Lung microvascular endothelial cell (primary cell): ENCODE data around the gene GARNL3. TPM values are rescaled to one million over a fixed set of nuclear protein-coding genes. Genes with fewer than 3 reads are reported as not detected.

Experiments used
- DNase-seq, 2 donors: peaks; one replicate each; pipeline versions ENCODE4 v3.0.0 to v3.0.0-alpha.2; 2010; ENCODE audit warnings: low read depth in 2 of 2
- total RNA-seq: library from RNA; depleted of rRNA; stranded (reverse); fragments of >200 nt; gene quantifications from 2 replicates; pipeline ENCODE4 v1.2.1, GENCODE V29; 2014

GARNL3 gene
- total RNA-seq, 1 donor from 2014 or later: 2.6 TPM

DNA sequence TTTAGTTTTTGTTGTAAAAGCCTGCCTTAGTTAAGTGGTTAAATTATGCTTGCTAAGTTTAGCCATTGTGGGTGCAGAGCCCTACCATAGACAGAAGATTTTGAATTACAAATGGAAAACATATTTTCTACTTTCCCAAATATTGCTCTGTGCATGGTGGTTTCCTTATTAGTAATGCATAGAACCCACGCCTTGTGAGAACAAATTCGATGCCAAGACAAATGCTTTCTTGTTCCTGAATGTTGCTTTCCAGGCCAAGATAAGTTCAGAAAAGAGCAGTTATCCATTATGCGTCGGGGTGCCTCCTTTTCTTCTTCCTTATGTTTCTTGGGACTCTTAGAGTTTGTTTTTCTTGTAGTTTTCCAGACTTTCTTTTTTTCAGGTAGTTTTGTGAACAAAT, 31.0 kb upstream of the GARNL3 start:
- no peak for DNase-seq

GRCh38 chr9:127233989-127234388, 30.6 kb upstream of the GARNL3 start:
- DNase-seq: no peak

GRCh38 chr9:127237801-127238200, 26.8 kb upstream of the GARNL3 start:
- no peak for DNase-seq

GRCh38 chr9:127241354-127241753, 23.2 kb upstream of the GARNL3 start:
- no peak for DNase-seq

- peak; percentile 94 to 96 for DNase-seq
These were observed 19.7 kb upstream of the GARNL3 start for GRCh38 chr9:127244609-127245601.

- no peak for DNase-seq
These were observed 18.9 kb upstream of the GARNL3 start for GRCh38 chr9:127245637-127246164.

DNA sequence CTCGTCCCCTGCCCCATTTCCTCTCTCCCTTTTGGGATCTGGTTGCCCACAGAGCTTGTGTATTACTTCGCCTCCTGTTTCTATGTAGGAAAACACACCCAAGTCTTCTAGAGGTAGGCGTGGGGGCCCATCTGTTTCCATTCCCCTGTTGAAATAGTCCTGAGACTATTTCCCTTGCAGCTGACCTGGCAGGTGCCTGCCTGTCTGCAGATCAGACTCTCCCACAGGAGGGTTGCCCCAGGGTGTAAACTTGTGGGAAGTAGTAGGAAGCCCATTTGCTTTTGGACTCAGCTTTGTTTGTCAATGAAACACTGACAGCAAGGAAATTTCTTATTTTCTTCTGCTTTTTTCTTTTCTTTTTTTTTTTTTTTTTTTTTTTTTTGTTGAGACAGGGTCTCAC, 16.3 kb upstream of the GARNL3 start:
- DNase-seq: no peak

GRCh38 chr9:127249877-127250276, 14.7 kb upstream of the GARNL3 start:
- DNase-seq: no peak

DNA sequence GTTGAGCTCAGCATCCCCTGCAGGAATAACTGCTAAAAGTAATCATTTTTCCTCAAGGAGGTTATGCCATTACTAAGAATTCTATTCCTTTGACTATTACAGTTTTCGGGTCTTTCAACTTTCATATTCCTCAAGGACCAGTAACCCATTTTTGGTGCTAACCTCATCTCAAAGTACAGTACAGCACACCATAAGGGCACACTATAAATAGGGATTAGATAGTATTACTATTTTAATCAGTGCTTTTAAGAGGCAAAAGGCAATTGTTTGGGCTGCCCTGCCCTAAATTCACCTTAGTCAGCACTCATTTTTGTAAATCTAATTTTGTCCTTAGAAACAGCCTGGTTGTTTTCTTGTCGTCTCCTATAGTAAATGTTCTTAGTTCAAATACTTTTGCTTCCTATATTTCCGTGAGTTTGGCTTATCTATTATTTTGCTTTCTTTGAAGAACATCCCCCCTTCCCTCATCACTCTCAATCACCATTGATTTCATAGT, 13.6 kb upstream of the GARNL3 start:
- DNase-seq: no peak

GRCh38 chr9:127252410-127253318, 11.9 kb upstream of the GARNL3 start:
- DNase-seq: no peak

- DNase-seq: no peak
These were observed 11.1 kb upstream of the GARNL3 start for GRCh38 chr9:127253446-127253845.

GRCh38 chr9:127255692-127256091, 8.9 kb upstream of the GARNL3 start:
- DNase-seq: no peak

GRCh38 chr9:127256324-127256723, 8.2 kb upstream of the GARNL3 start:
- DNase-seq: no peak

- DNase-seq: no peak
These were observed 5.7 kb upstream of the GARNL3 start for GRCh38 chr9:127258606-127259471.

DNA sequence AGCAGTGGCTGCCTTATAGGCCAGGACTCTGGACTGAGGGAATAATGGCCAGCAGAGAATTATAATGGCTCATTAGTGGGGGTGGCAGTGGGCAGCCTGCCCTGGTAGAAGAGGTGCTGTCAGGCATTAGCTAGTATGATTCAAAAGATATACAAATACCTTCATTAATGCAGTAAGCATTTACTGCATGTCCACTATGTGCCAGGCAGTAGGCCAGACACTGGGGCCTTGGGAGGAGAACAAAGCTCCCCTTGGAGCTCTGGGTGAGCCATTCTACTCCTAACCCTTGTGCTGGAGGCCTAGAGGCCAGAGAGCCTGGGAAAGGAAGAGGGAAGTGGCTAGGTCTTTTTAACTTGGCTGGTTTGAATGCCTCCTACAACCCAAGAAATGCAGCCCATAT, 2.0 kb upstream of the GARNL3 start:
- no peak for DNase-seq

DNA sequence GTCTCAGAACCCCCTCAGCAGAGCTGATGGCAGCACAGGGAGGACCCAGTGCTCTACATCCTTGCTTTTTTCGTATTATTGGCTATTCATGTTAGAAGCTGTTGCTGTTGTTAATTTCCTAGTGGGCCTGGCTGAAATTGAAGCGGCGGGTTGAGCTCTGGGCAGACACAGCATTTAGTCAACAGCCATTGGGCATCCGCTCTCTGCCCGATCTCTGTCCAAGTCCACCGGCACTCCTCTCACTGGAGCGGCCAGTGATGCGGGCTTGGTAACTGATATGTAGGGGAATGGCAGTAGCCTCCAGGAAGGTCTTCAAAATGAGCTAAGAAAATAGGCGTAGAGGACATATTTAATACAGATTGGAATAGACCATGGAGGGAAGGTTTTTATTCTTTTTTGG, 1.3 kb upstream of the GARNL3 start:
- no peak for DNase-seq

GRCh38 chr9:127263664-127264063, 910 bp upstream of the GARNL3 start:
- DNase-seq: no peak

DNA sequence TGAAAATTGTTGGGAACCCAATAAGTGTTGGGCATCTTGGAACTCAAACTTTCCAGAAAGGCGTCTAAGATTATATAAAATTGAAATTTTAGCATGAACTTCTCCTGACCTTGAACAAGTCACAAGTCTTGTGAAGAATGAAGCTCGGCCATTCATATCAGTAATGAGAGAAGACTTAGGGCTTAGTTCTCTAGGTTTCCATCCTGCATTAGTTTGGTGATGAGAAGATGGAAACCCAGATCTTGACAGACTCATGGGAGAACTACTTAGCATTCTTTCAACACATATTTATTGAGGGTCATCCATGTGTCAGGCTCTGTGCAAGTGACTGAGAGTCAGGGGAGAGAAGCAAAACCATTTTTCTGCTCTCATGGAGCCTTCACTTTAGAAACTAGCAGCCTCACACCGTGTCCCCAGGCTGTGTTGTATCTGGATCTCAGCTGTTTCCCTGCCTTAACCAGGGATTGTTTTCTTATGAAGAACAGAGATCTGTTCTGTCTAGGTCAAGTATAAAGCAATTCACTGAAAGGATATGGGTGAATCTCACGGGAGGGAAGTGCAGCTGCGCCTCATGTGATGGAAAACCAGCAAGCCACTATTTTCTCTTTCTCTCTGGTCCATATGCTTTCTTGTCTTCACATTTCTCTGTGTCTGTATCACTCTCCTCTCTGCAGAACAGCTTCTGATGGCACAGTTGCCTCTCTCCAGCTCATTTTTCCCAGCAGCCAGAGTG, 3.4 kb downstream of the GARNL3 start:
- no peak for DNase-seq

GRCh38 chr9:127269449-127269848, 4.9 kb downstream of the GARNL3 start:
- DNase-seq: no peak

DNA sequence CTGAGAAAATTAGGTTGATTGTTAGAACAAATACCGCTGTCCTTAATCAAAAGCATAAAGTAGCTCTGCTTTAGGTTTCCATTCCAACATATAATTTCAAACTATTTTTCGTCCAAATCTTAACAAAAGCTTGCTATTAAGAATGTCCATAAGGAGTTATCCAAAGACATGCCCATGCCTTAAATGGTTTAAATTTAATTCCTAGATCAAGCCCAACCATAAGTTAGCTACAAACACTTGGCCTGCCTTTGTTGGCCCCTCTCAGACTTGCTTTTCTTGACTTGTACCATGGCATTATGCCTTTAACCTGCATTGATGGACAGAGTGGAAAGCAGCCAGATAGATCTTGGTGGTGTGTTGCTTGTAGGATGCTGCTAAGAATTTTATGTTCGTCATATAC, 8.8 kb downstream of the GARNL3 start:
- DNase-seq: no peak
